Fibroblast of skin of abdomen (primary cell): ENCODE measurements around the gene TENT4A.
"Not testable (repeated sequence)": the region's sequence is repeated elsewhere in the genome, so short reads cannot be mapped to it uniquely, and the experiment has no call there.

Experiments
- DNase-seq: peaks from one replicate; pipeline ENCODE4 v3.0.0-alpha.2; 2013

TENT4A gene

DNA sequence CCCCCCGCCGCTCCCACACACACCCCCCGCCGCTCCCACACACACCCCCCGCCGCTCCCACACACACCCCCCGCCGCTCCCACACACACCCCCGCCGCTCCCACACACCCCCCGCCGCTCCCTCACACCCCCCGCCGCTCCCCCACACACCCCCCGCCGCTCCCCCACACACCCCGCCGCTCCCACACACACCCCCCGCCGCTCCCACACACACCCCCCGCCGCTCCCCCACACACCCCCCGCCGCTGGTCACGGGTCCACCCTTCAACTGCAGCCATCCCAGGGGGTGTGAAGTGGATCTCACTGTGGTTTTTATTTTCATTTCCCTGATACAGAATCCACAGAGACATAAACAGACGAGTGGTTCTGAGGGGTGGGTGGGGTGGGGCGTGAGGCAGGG lies 61.0 kb downstream of the TENT4A start:
- DNase-seq: not testable (repeated sequence)

DNA sequence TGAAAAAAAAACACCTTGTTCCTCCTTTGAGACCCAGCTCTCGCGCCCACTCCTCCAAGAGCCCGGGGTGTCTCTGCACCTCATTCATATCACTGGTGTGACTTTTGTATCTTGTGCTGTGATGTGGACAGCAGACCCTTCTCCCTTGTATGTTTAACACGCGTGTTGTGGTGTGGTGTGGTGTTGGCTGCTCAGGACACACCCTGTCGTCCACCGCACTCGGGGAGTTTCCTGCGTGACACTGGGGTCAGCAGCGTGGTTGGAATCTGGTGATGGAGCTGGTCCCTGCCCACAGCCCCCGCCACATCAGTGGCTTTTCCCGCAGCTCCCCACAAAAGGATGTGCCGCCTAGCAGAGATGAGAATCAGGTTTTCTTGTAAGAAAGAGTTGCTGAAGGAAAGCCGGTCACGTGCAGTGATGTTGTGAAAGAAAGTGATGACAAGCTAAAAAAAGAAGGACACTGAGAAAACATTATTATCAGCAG lies 61.5 kb downstream of the TENT4A start:
- DNase-seq: no peak

- DNase-seq: no peak
Observed at GRCh38 chr5:6775571-6775970, 62.3 kb downstream of the TENT4A start.

- no peak for DNase-seq
Observed at GRCh38 chr5:6780802-6781391, 67.7 kb downstream of the TENT4A start.

GRCh38 chr5:6781716-6782115 lies 68.5 kb downstream of the TENT4A start:
- DNase-seq: peak; percentile 40

GRCh38 chr5:6783787-6784186 lies 70.6 kb downstream of the TENT4A start:
- peak; percentile 5 for DNase-seq

- DNase-seq: no peak
Observed at GRCh38 chr5:6784481-6784880, 71.2 kb downstream of the TENT4A start.

DNA sequence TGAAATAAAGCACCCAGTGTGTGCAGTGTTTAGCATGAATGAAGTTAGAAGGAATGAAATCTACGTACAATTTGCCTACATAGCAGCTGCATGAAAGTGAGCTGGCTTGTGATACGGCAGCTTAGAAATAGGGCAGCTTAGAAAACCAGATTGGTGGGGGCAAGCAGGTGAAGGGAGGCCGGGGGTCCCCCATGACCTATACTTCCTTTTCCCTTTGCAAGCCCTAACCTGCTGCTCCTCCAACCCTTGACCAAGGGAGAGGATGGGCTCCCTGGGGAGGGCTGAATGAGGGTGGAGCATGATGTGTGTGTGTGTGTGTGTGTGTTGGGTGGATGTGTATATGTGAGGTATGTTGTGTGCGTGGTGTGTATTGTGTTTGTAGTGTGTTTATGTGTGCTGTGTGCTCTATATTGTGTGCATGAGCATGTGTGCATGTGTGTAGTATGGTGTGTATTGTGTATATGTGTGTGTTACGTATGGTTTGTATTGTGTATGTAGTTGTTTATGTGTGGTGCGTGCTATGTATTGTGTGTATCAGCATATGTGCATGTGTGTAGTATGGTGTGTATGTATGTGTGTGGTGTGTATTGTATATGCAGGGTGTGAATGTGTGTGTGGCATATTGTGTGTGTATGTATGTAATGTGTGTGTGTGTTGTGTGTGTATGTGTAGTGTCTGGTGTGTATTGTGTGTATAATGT lies 72.1 kb downstream of the TENT4A start:
- DNase-seq: no peak

- no peak for DNase-seq
Observed at GRCh38 chr5:6785861-6786180, 72.6 kb downstream of the TENT4A start.

GRCh38 chr5:6786786-6787495 lies 73.7 kb downstream of the TENT4A start:
- no peak for DNase-seq

- DNase-seq: no peak
Observed at GRCh38 chr5:6787941-6788340, 74.7 kb downstream of the TENT4A start.

DNA sequence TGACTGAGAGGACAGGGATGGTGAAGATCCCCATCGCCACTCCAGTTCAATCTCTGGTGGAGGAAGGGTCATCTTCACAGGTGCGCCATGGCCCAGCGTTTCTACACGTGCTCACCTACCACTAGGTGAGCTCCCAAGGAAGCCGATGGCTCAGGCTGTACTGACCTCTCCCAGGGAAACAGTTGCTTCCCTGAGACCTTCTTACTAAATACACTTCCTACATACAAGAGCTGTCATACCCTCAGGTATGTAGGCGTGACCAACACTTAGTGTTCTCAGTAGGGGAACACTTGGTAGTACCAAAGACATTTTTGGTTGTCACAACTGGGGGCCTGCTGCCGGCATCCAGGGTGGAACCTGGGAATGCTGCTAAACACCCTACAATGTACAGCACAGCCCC lies 75.2 kb downstream of the TENT4A start:
- DNase-seq: no peak

DNA sequence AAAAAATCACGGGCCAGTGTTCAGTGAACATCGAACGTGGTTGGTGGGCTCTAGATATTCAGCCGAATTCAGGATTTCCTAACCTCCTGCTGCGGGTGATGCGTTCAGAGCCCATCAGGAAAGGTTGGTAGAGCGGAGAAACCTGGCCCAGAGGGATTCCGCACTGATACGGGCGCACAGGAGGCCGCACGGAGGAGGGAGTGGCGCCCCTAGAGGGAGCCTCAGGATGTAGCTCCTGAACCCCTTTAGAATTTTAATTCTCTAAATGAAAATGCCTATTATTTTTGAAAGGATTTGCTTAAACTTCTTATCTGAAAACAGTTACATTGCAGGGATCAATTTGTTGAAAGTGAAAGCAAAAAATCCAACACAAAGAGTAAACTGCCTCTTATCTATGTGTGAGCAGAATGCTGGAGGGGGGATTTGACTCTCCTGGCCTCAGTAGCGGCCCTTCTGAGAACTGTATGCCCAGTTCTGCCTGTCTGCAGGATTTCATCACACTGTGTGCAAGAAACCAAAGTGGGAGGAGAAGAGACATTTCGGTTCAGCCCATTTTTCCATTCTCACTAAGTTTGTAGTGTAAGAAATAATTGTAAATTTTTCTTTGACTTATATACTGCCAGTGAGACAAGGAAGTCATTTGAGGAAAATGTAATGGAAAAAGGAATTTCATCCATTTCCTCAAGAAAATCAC lies 75.9 kb downstream of the TENT4A start:
- DNase-seq: no peak

DNA sequence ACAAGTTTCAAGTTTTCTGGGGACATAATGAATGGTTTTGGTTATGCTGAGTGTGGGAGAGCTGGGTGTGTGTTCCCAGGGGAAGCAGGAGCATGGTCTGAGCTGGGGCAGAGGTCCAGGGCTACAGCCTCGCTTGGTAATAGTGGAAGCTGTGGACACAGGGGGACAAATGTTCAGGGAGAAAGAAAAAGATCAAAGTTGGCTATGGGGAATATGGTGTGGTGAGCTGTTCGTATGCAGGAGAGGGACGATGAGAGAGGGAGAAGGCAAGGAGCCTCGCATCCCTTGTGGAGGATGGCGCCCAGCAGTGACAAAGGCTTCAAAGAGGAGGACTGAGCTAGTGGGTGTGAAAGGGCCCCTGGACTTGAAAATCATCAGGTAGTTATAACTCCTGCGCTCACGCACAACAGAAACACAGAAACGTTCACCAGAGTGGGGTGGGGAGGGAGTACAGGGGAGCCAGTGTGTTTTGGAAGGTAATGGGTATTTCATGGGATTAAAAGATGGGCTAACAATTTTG lies 77.2 kb downstream of the TENT4A start:
- DNase-seq: no peak

DNA sequence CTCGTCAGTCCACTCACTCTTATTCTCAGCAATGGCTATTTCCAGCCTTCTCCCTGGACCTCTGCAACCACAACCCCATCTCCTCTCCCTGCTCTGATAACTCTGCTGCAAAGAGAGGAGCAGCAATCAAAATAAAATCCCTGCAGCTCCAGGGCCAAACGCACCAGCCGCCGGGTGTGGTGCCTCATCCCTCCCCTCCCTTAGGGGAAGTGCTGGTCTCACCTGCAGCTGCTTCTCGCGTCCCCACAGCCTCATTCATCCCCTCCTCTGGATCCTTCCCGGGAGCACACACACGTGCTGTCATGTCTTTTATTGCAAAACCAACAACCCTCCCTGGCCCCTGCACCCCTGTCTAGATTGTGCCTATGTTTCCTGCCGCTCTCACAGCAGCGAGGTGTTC lies 77.8 kb downstream of the TENT4A start:
- no peak for DNase-seq

DNA sequence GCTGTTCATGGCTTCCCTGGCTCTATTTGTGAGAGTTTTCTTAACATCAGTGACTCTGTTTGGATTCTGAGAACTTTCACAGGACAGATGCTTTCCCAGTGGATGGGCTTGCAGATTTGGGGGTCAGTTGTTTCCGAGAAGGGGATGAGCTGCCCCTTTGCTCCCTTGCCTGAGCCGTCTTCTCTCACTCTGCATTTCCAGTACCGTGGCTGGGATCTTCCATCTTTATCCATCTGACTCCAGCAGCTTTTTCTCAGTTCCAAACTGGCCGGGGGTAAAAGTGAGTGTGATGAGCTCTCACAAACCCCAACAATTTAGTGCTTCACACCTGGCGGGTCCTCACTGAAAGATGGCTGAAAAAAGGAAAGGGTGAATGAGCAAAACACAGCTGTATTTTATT lies 79.1 kb downstream of the TENT4A start:
- no peak for DNase-seq

- DNase-seq: no peak
Observed at GRCh38 chr5:6792911-6793471, 79.8 kb downstream of the TENT4A start.

- no peak for DNase-seq
Observed at GRCh38 chr5:6801236-6801635, 88.0 kb downstream of the TENT4A start.

GRCh38 chr5:6803981-6804550 lies 90.8 kb downstream of the TENT4A start:
- no peak for DNase-seq

GRCh38 chr5:6804766-6805501 lies 91.7 kb downstream of the TENT4A start:
- DNase-seq: peak; percentile 17

DNA sequence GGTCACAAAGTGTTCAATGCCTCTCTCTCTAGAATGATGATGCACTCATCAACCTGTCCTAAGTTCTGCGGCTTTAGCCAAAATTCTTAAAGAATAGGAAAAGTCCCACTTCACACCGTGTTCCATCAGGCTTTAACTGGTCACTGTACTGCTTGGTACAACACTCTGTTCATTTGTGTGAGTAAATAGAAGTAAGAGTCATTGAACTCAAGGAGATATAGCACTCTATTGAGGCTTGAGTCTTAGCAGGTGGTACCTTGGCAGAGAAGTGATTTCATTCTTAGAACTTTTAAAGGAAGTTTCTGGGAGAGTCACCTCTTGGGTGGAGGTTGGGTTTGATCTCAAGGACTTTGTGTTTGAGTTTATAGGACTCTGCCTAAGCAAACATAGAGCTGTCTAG lies 92.6 kb downstream of the TENT4A start:
- no peak for DNase-seq
